PFSK-1 (cell line): ENCODE results near the gene RTP3.

Experiments used
- POLR2AphosphoS5 ChIP-seq: IDR thresholded peaks from 2 replicates; pipeline ENCODE4 v1.6.1; 2012; ENCODE audit warnings: low read depth, mild to moderate bottlenecking, control low read depth, low read length, moderate library complexity
- REST ChIP-seq, 2 experiments: IDR thresholded peaks; 2 replicates each; pipeline versions ENCODE4 v1.6.1 to v1.8.0; 2011 to 2012; ENCODE audit warnings: low read depth in 2 of 2, low read length in 2 of 2, control low read depth in 1 of 2, inconsistent platforms in 1 of 2, mild to moderate bottlenecking in 1 of 2, moderate library complexity in 1 of 2; ENCODE audit not compliant: insufficient read depth in 1 of 2
- SIN3A ChIP-seq: IDR thresholded peaks from 2 replicates; pipeline ENCODE4 v1.6.1; 2012; ENCODE audit warnings: mild to moderate bottlenecking, low read length, moderate library complexity, borderline replicate concordance; ENCODE audit not compliant: insufficient read depth
- TAF1 ChIP-seq: IDR thresholded peaks from 2 replicates; pipeline ENCODE4 v1.6.1; 2012; ENCODE audit warnings: low read length, control low read depth, borderline replicate concordance; ENCODE audit not compliant: insufficient read depth

- TF ChIP-seq SIN3A (no peak), TAF1 (no peak), POLR2AphosphoS5 (no peak), REST (IDR thresholded peaks at IDR 0.05; ENCODE audit: insufficient read depth in 1 of 2, low read depth in 2 of 2, low read length in 2 of 2) (no peak)
These were observed 12.0 kb upstream of the RTP3 start for GRCh38 chr3:46485779-46486175.
